Activated T-cell treated with anti-CD3 and anti-CD28 coated beads, Interleukin-2, amount 50 U/mL, for 1 hour (primary cell): ENCODE results near the gene SIRPA.

Experiments used
- DNase-seq: peaks from one replicate; pipeline ENCODE4 v3.0.0-alpha.2; 2020

The SIRPA gene

DNA sequence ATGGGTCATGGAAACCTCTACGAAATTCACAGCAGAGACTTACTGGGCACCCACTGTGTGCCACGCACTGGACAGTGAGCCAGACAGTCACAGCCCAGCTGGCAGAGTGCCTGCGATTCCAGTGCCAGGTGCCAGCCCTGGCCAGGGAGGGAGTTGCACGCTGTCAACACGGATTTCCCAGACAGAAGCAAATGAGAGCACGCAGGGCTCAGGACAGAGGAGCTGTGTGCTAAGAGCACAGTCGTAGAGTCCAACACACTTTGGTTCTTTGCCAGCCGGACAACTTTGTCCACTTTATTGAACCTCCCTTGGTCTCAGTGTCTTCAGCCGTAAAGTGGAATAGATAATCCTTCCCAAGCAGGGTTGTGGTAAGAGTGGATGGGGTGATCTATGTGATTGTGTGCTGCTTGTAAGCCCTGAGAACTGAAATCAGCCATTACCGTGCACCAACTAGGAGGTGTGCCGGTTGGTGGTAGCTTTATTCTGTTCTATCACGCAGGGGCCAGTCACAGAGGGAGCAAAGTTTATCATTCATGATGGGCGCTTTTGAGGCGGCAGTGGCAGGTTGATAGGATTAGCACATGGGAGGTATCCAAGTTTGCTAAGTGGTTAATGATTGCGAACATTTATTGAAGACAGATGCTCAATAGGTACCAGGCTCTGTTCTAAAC is 40.6 kb downstream of the SIRPA start:
- no peak for DNase-seq

GRCh38 chr20:1937316-1937976 is 42.2 kb downstream of the SIRPA start:
- DNase-seq, result no peak

GRCh38 chr20:1938464-1939269 is 43.5 kb downstream of the SIRPA start:
- no peak for DNase-seq

DNA sequence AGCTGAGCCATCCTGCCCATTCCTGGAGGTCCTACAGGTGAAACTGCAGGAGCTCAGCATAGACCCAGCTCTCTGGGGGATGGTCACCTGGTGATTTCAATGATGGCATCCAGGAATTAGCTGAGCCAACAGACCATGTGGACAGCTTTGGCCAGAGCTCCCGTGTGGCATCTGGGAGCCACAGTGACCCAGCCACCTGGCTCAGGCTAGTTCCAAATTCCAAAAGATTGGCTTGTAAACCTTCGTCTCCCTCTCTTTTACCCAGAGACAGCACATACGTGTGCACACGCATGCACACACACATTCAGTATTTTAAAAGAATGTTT is 44.0 kb downstream of the SIRPA start:
- no peak for DNase-seq

DNA sequence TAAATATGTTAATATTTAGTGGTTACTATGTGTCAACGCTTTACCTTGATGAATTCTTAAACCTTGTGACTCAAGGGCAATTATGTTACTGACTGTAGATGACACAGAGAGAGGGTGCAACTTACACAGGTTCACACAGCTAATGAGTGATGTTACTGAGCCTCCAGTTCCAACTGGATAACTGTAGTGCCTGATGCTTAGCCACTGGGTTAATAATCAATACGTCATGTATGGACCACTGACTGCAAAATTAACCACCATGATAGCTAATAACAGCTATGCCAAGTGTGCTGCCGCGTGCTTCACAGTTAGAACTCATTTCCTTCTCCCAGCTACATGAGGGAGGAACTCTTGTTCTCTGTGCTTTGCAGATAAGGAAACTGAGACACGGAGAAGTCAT is 45.4 kb downstream of the SIRPA start:
- DNase-seq, result no peak

GRCh38 chr20:1941226-1941625 is 46.0 kb downstream of the SIRPA start:
- DNase-seq, result no peak

DNA sequence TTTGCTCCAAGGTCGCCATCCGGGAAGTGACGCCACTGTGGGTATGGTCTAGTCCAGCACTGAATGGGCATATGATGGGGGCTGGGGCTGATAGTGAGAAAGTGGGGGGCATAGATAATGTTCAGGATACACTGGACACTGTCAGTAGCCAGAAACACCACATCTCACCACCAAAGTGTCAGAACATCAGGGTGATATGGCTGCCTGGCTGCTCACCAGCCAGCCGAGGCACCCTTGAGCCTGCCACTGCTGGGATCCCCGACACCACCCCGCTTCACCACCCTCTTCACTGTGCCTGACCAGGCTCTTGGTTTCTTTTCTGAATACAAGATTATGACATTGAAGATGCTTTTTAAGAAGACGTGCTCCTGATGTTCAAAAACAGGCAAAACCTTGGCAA is 46.9 kb downstream of the SIRPA start:
- no peak for DNase-seq

DNA sequence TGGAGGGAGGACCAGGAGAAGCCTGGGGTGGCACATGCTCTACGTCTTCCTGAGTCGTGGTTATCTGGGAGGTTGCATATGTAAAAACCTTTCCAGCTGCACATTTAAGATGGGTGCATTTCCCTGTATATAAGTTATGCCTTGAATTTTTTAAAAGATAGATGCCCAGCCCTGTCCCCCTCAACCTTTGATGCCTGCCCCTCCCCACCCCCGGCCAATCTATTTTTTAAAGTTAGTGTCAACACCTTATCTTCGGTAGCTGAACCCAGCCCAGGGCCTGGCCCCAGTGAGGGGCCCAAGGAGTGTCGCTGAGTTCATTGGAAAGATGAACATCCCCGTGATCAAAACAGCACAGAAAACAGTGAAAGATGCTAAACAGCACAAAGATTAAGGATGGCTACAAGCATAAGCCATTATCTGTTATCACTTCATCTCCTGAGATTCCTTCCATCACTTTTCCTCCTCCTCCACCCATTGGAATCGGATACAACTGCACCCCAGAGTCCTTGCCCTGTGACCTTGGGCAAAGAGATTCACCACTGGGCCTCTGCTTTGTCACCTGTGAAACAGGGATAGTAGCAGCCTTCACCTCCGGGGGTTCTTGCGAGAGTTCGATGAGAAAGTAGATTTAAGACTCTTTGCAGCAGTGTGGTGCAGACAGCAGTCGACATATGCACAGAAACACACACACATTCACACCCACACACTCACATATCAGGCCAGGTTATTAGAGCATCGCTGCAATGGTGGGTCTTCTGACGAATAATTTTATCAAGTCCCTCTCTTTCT is 47.5 kb downstream of the SIRPA start:
- no peak for DNase-seq

DNA sequence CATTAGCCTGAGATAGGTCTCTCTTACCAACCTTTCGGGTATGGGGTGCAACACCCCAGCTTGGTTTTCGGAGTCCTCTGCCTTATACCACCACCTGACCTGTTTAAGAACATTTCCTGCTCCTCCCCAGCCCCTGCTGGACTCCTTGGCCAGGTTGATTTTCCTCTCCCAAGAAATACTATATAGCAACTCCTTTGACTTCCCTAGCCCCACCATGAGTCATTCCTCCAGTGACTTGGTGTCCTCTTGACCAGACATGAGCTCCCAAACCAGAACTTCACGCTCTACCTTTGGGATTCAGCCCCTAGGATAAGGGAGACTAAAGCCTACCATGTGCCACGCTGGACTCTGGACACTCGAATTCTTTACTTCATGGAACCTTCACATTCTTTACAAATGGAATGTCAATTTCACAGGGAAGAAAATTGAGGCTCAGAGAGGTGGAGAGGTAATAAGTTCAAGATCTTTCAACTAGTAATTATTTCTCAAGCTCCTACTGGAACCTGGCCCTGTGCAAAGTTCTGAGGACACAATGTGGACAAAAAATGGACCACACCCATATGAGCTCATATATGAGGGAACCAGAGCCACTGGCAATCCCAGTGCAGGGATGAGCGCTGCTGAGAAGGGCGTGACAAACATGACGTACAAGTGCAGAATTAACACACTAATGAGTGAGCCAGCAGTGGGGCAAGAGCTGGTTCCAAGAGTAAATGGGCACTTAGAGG is 48.2 kb downstream of the SIRPA start:
- no peak for DNase-seq

- no peak for DNase-seq
Observed at GRCh38 chr20:1944345-1945091, 49.3 kb downstream of the SIRPA start.

GRCh38 chr20:1945134-1945618 is 50.0 kb downstream of the SIRPA start:
- DNase-seq, result no peak

GRCh38 chr20:1945660-1946059 is 50.5 kb downstream of the SIRPA start:
- DNase-seq, result no peak

GRCh38 chr20:1946442-1946761 is 51.2 kb downstream of the SIRPA start:
- no peak for DNase-seq

- no peak for DNase-seq
Observed at GRCh38 chr20:1946762-1947534, 51.7 kb downstream of the SIRPA start.

GRCh38 chr20:1947535-1947846 is 52.3 kb downstream of the SIRPA start:
- no peak for DNase-seq

- no peak for DNase-seq
Observed at GRCh38 chr20:1949347-1950100, 54.3 kb downstream of the SIRPA start.

GRCh38 chr20:1950836-1951235 is 55.6 kb downstream of the SIRPA start:
- no peak for DNase-seq

- DNase-seq, result no peak
Observed at GRCh38 chr20:1951436-1952115, 56.4 kb downstream of the SIRPA start.

DNA sequence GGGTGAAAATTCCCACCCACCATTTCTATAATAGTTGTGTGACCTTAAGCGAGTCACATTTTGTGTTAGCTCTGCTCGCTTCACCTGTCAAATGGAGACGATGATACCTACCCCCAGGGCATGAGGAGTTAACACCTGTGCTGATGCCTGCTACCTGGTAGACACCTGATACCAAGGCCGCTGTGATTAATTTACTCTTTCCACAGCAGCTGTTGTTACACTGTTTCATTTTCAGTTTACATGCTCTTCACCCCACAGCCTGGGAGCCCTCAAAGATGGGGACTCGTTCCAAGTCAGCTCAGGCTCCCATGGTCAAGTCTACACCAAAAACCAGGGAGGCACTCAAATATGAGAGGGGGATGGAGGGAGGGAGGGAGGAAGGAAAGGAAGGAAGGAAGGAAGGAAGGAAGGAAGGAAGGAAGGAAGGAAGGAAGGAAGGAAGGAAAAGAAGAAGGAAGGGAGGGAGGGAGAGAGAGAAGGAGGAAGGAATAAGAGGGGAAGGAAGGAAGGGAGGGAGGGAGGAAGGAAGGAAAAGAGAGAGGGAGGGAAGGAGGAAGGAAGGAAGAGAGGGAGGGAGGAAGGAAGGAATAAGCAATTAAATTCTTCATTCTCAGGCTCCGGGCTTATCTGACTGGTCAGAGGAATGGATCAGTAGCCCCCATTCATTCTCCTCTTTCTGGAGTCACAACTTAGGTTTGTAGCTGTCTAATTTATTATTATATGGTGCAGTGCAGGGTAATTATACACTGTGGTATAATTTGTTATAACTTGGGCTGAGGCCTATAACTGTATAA is 57.7 kb downstream of the SIRPA start:
- DNase-seq, result no peak
